ENCODE data around the gene CABP7. TPM values are rescaled to one million over a fixed set of nuclear protein-coding genes. Genes with fewer than 3 reads are reported as not detected.

The CABP7 gene
- total and polyA plus RNA-seq, 2 of the 13 experiments (the other 11 are each of a cell fraction or from before 2014, with no cell fraction given), result 0.08 TPM; not detected in 1

DNA sequence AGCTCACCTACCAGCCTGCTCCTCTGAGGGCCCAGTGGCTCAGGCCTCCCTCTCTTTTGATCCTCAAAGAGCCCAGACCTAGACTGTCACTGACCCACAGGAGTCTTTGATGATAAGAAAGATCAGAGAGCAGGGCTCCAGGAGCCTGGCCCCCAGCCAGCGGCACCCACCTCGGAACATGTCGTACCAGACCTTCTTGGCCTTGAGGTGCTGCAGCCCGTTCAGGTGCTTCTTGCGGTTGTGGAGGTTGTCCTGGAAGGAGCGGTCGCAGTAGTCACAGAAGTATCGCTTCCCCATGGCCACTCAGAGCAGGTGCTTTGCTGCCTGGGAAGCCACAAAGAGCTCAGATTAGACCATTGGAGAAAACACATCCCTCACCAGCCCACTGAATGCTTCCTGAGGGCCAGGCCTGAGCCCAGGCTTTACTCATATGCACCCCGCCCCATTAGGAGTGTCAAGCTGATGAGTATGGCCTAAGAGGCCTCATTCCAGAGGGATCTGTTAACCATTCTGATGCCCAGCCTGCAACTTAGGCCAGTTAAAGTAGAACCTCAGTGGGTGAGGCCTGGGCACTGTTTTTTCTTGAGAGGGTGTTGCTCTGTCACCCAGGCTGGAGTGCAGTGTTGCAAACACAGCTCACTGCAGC is 28.6 kb downstream of the CABP7 start (continued):
- TF ChIP-seq, protein P1, sequence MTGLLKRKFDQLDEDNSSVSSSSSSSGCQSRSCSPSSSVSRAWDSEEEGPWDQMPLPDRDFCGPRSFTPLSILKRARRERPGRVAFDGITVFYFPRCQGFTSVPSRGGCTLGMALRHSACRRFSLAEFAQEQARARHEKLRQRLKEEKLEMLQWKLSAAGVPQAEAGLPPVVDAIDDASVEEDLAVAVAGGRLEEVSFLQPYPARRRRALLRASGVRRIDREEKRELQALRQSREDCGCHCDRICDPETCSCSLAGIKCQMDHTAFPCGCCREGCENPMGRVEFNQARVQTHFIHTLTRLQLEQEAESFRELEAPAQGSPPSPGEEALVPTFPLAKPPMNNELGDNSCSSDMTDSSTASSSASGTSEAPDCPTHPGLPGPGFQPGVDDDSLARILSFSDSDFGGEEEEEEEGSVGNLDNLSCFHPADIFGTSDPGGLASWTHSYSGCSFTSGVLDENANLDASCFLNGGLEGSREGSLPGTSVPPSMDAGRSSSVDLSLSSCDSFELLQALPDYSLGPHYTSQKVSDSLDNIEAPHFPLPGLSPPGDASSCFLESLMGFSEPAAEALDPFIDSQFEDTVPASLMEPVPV (CRISPR knock-in tag; IDR thresholded peaks at IDR 0.05), result no peak

DNA sequence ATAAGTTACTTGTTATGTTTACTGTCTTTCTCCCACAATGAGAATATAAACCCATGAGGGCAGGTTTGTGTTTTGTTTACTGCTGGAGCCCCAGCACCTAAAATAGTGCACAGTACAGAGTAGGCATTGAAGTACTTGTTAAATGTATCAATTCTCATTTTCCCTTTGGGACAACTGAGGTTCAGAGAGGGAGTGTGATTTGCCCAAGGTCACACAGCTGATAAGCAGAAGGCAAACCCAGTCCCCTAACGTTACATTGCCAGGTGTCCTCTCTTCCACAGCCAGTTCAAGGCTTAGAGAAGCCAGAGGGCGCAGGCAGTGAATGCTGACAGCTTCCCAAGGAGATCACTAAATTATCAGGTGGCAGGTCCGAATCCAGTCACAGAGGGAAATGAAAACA is 30.2 kb downstream of the CABP7 start:
- H3K27me3 ChIP-seq (ENCODE audit: control insufficient read depth in 1 of 2, insufficient read depth in 2 of 2, low read length in 2 of 2), result no peaks in the 10 kb centered on the region
- no peak overlapping the region for H3K27ac ChIP-seq (ENCODE audit: extremely low read length, insufficient read depth, low read length)
- no peak for FAIRE-seq
- no TSS peak for BruUV-seq (replicated peaks)
- H3K79me2 ChIP-seq (ENCODE audit: insufficient read depth, low read length), result no peaks in the 10 kb centered on the region
- intact Hi-C loops (cut with micrococcal nuclease; ENCODE audit: unreplicated experiment) (no loop called here), in situ Hi-C loops (cut with HindIII; ENCODE audit: extremely low pct_ligation_motif_present, low pct_unique_long_range_greater_than_20kb) (no loop called here)
- H3K9ac ChIP-seq (ENCODE audit: insufficient read depth, low read depth, low read length), result no peak overlapping the region
- no peaks in the 10 kb centered on the region for H3K9me3 ChIP-seq (ENCODE audit: low read length)
- peaks cover 18% of the 10 kb centered on the region; the same call in 1 of the 2 replicates for H3K4me1 ChIP-seq (ENCODE audit: insufficient read depth, low read length)
- no peaks in the 10 kb centered on the region for H4K20me1 ChIP-seq (ENCODE audit: insufficient read depth, low read length)
- no peak for ATAC-seq
- H3K4me3 ChIP-seq (replicated peaks in 1 of 3; ENCODE audit: insufficient read depth in 1 of 3, low read depth in 2 of 3, low read length in 3 of 3), result no peak overlapping the region
- 93% methylated on average over 3 of the region's 3 CpGs for WGBS (ENCODE audit: low lambda C conversion rate)
- ChIA-PET CTCF (ENCODE audit: low intra/inter-chr PET ratio, low total read pairs) (no interaction called here), POLR2A (interaction anchor here (2.9 kb wide), 1 partner anchor 16 kb away, joined by 8 read pairs; the partner anchor contains the start of genes UQCR10 and ZMAT5)
- H3K4me2 ChIP-seq (ENCODE audit: low read depth, low read length), result no peak overlapping the region
- no peak for DNase-seq (ENCODE audit: low spot score)
- TF ChIP-seq, protein P2, sequence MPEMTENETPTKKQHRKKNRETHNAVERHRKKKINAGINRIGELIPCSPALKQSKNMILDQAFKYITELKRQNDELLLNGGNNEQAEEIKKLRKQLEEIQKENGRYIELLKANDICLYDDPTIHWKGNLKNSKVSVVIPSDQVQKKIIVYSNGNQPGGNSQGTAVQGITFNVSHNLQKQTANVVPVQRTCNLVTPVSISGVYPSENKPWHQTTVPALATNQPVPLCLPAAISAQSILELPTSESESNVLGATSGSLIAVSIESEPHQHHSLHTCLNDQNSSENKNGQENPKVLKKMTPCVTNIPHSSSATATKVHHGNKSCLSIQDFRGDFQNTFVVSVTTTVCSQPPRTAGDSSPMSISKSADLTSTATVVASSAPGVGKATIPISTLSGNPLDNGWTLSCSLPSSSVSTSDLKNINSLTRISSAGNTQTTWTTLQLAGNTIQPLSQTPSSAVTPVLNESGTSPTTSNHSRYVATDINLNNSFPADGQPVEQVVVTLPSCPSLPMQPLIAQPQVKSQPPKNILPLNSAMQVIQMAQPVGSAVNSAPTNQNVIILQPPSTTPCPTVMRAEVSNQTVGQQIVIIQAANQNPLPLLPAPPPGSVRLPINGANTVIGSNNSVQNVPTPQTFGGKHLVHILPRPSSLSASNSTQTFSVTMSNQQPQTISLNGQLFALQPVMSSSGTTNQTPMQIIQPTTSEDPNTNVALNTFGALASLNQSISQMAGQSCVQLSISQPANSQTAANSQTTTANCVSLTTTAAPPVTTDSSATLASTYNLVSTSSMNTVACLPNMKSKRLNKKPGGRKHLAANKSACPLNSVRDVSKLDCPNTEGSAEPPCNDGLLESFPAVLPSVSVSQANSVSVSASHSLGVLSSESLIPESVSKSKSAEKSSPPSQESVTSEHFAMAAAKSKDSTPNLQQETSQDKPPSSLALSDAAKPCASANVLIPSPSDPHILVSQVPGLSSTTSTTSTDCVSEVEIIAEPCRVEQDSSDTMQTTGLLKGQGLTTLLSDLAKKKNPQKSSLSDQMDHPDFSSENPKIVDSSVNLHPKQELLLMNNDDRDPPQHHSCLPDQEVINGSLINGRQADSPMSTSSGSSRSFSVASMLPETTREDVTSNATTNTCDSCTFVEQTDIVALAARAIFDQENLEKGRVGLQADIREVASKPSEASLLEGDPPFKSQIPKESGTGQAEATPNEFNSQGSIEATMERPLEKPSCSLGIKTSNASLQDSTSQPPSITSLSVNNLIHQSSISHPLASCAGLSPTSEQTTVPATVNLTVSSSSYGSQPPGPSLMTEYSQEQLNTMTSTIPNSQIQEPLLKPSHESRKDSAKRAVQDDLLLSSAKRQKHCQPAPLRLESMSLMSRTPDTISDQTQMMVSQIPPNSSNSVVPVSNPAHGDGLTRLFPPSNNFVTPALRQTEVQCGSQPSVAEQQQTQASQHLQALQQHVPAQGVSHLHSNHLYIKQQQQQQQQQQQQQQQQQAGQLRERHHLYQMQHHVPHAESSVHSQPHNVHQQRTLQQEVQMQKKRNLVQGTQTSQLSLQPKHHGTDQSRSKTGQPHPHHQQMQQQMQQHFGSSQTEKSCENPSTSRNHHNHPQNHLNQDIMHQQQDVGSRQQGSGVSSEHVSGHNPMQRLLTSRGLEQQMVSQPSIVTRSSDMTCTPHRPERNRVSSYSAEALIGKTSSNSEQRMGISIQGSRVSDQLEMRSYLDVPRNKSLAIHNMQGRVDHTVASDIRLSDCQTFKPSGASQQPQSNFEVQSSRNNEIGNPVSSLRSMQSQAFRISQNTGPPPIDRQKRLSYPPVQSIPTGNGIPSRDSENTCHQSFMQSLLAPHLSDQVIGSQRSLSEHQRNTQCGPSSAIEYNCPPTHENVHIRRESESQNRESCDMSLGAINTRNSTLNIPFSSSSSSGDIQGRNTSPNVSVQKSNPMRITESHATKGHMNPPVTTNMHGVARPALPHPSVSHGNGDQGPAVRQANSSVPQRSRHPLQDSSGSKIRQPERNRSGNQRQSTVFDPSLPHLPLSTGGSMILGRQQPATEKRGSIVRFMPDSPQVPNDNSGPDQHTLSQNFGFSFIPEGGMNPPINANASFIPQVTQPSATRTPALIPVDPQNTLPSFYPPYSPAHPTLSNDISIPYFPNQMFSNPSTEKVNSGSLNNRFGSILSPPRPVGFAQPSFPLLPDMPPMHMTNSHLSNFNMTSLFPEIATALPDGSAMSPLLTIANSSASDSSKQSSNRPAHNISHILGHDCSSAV (CRISPR knock-in tag; IDR thresholded peaks at IDR 0.05; ENCODE audit: borderline replicate concordance), result no peak
- TF ChIP-seq, protein P3, sequence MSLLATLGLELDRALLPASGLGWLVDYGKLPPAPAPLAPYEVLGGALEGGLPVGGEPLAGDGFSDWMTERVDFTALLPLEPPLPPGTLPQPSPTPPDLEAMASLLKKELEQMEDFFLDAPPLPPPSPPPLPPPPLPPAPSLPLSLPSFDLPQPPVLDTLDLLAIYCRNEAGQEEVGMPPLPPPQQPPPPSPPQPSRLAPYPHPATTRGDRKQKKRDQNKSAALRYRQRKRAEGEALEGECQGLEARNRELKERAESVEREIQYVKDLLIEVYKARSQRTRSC (CRISPR knock-in tag; IDR thresholded peaks at IDR 0.05; ENCODE audit: low read depth), result no peak
- TF ChIP-seq ZNF768 (CRISPR knock-in tag; IDR thresholded peaks at IDR 0.05), result peak; percentile 73
- H3K36me3 ChIP-seq (replicated peaks in 1 of 2; ENCODE audit: control insufficient read depth in 1 of 2, insufficient read depth in 2 of 2, low read length in 2 of 2), result peaks cover 4 to 22% of the 10 kb centered on the region in 2 experiments; a peak in 4 of 5 replicates
- H2AFZ ChIP-seq (ENCODE audit: low read length), result no peak overlapping the region
